HepG2 (cell line): ENCODE data around the gene FRK. TPM values are rescaled to one million over a fixed set of nuclear protein-coding genes. Genes with fewer than 3 reads are reported as not detected.

Source experiments
- ATAC-seq: fragments of 200-7000 bp; cut with Tn5 transposase; 3 replicates; pipeline ENCODE4 v1.9.1; 2020; ENCODE audit warnings: mild to moderate bottlenecking, moderate library complexity
- BruUV-seq: library from RNA; stranded (reverse); fragments of 400-500 nt; replicated peaks from 2 replicates; lab custom pipeline; 2021; lab: Mats Ljungman, UMichigan
- CTCF ChIA-PET: fragments of 300-600 bp; formaldehyde crosslinking; extraction: SDS; loops from one replicate; lab custom pipeline; 2021; ENCODE audit warnings: low total read pairs, inconsistent platforms, low intra/inter-chr PET ratio; lab: Yijun Ruan, JAX
- POLR2A ChIA-PET: fragments of 350-600 bp; sonication (Branson Sonifier 250); formaldehyde crosslinking; loops from one replicate; lab custom pipeline; 2020; ENCODE audit warnings: antibody characterized with exemption, inconsistent platforms; lab: Yijun Ruan, JAX
- DNase-seq: peaks from one replicate; pipeline ENCODE4 v3.0.0-alpha.2; 2015; ENCODE audit warnings: low spot score
- FAIRE-seq: peaks from 3 replicates; lab custom pipeline; 2011; peaks lifted over from hg19 to GRCh38; lab: Jason Lieb, UNC
- H2AFZ ChIP-seq: one replicate; pipeline ENCODE4 v1.6.1; 2011; ENCODE audit warnings: low read length, inconsistent platforms
- H3K27ac ChIP-seq: fragments of 300-600 bp; 3 replicates; pipeline ENCODE4 v1.8.0; 2011; ENCODE audit warnings: mixed run types, mild to moderate bottlenecking, mixed read lengths, low read length, inconsistent platforms; ENCODE audit not compliant: insufficient read depth; ENCODE audit errors: extremely low read length
- H3K27me3 ChIP-seq, 2 experiments: fragments of 200-600 bp in 1 of 2; 2 replicates in 1 of 2; 3 replicates in 1 of 2; pipeline versions ENCODE4 v1.6.0 to v1.8.0; 2011; ENCODE audit warnings: low read length in 2 of 2, mild to moderate bottlenecking in 2 of 2, moderate library complexity in 2 of 2, inconsistent platforms in 1 of 2; ENCODE audit not compliant: insufficient read depth in 2 of 2, control insufficient read depth in 1 of 2
- H3K36me3 ChIP-seq, 2 experiments: fragments of 200-600 bp in 1 of 2; replicated peaks in 1 of 2; 2 replicates in 1 of 2; 3 replicates in 1 of 2; pipeline versions ENCODE4 v1.5.1 to v1.8.0; 2011; ENCODE audit warnings: low read length in 2 of 2, inconsistent platforms in 1 of 2; ENCODE audit not compliant: insufficient read depth in 2 of 2, control insufficient read depth in 1 of 2
- H3K4me1 ChIP-seq: 2 replicates; pipeline ENCODE4 v1.5.1; 2012; ENCODE audit warnings: low read length, inconsistent platforms; ENCODE audit not compliant: insufficient read depth
- H3K4me2 ChIP-seq: 2 replicates; pipeline ENCODE4 v1.6.0; 2011; ENCODE audit warnings: low read depth, low read length, inconsistent platforms
- H3K4me3 ChIP-seq, 3 experiments: fragments of 200-600 bp in 1 of 3; sonication (generic), shearing (Covaris generic) in 1 of 3; replicated peaks in 1 of 3; 2 replicates each; pipeline ENCODE4 v1.5.1; 2011 to 2016; ENCODE audit warnings: low read length in 3 of 3, inconsistent platforms in 2 of 3, low read depth in 2 of 3, mild to moderate bottlenecking in 2 of 3, control low read depth in 1 of 3, mixed read lengths in 1 of 3; ENCODE audit not compliant: insufficient read depth in 1 of 3
- H3K79me2 ChIP-seq: one replicate; pipeline ENCODE4 v1.6.1; 2011; ENCODE audit warnings: low read length, inconsistent platforms; ENCODE audit not compliant: insufficient read depth
- H3K9ac ChIP-seq: 2 replicates; pipeline ENCODE4 v1.6.0; 2011; ENCODE audit warnings: mild to moderate bottlenecking, low read depth, low read length, inconsistent platforms; ENCODE audit not compliant: insufficient read depth
- H3K9me3 ChIP-seq: 2 replicates; pipeline ENCODE4 v1.5.1; 2012; ENCODE audit warnings: mild to moderate bottlenecking, low read length
- H4K20me1 ChIP-seq: 2 replicates; pipeline ENCODE4 v1.6.0; 2011; ENCODE audit warnings: inconsistent platforms, mild to moderate bottlenecking, low read length, moderate library complexity; ENCODE audit not compliant: insufficient read depth
- AGO2 ChIP-seq: fragments of 200-400 bp; formaldehyde crosslinking; optimal IDR thresholded peaks from 2 replicates; pipeline ENCODE3; 2017; ENCODE audit warnings: mild to moderate bottlenecking, low read depth, low read length, moderate library complexity
- FOXA1 ChIP-seq, 2 experiments: fragments of 450-650 bp in 1 of 2; sonication (generic) in 1 of 2; formaldehyde crosslinking in 1 of 2; IDR thresholded peaks; 2 replicates each; pipeline versions ENCODE4 v1.4.0 to v1.6.1; 2016 to 2020; ENCODE audit warnings: missing genetic modification reagents in 1 of 2
- HHEX ChIP-seq: IDR thresholded peaks from 2 replicates; pipeline ENCODE4 v1.6.1; 2016; ENCODE audit warnings: control low read depth
- NFATC3 ChIP-seq: sonication (generic); formaldehyde crosslinking; IDR thresholded peaks from 2 replicates; pipeline ENCODE4 v1.5.1; 2020; ENCODE audit warnings: mild to moderate bottlenecking, missing genetic modification reagents
- SRF ChIP-seq: IDR thresholded peaks from 2 replicates; pipeline ENCODE4 v1.6.1; 2011; ENCODE audit warnings: mild to moderate bottlenecking, low read depth, low read length, moderate library complexity
- TMF1 ChIP-seq: sonication (generic); formaldehyde crosslinking; IDR thresholded peaks from 2 replicates; pipeline ENCODE4 v1.8.1; 2022; ENCODE audit warnings: low read depth, missing genetic modification reagents
- ZFP82 ChIP-seq: sonication (generic); formaldehyde crosslinking; IDR thresholded peaks from 2 replicates; pipeline ENCODE4 v1.5.1; 2020; ENCODE audit warnings: mild to moderate bottlenecking, missing genetic modification reagents, borderline replicate concordance
- ZNF354B ChIP-seq: sonication (generic); formaldehyde crosslinking; IDR thresholded peaks from 2 replicates; pipeline ENCODE4 v1.8.0; 2022; ENCODE audit warnings: mild to moderate bottlenecking, missing genetic modification reagents
- ZSCAN22 ChIP-seq: sonication (generic); formaldehyde crosslinking; IDR thresholded peaks from 2 replicates; pipeline ENCODE4 v1.4.0; 2020; ENCODE audit warnings: mild to moderate bottlenecking, missing genetic modification reagents
- whole genome bisulfite sequencing: methylation state at CpG from one replicate; pipeline ENCODE4 v1.1.6; 2017; ENCODE audit warnings: low lambda C conversion rate; 5-methylcytosine and 5-hydroxymethylcytosine counted together
- in situ Hi-C: cut with HindIII; loops from 2 replicates; pipeline ENCODE4 v1.10.0; 2017; ENCODE audit warnings: low pct_unique_long_range_greater_than_20kb; ENCODE audit not compliant: extremely low pct_ligation_motif_present
- intact Hi-C: fragments of 100-400 bp; cut with micrococcal nuclease; formaldehyde crosslinking; loops from one replicate; pipeline ENCODE4 v1.10.0; 2022; ENCODE audit not compliant: unreplicated experiment
- polyA plus RNA-seq, 8 experiments: library from polyadenylated mRNA; depleted of rRNA in 3 of 8; stranded (reverse) in 7 of 8; unstranded in 1 of 8; fragments of >200 nt; fragmentation: Illumina TruSeq in 4 of 8; extraction: Trizol in 4 of 8; gene quantifications; 2 replicates each; pipeline versions ENCODE4 v1.2.1 to v1.2.3, GENCODE V29; 2011 to 2016; ENCODE audit warnings: low read depth in 4 of 8, missing spikeins in 1 of 8, mixed read lengths in 1 of 8; ENCODE audit not compliant: insufficient read depth in 1 of 8
- total RNA-seq, 5 experiments: library from RNA; depleted of rRNA; stranded (reverse); fragments of >200 nt; fragmentation: Illumina TruSeq; extraction: Trizol; gene quantifications; 2 replicates each; pipeline ENCODE4 v1.2.3, GENCODE V29; 2016; ENCODE audit warnings: low read depth in 1 of 5
- TF ChIP-seq, protein P1 (sequence below): sonication (generic); formaldehyde crosslinking; IDR thresholded peaks from 2 replicates; pipeline ENCODE4 v1.4.0; 2020; ENCODE audit warnings: missing genetic modification reagents, mild to moderate bottlenecking, borderline replicate concordance

Gene FRK
- total and polyA plus RNA-seq, 2 of the 13 experiments (the other 11 are each of a cell fraction or from before 2014, with no cell fraction given), result 1.3 to 2.9 TPM

- Histone ChIP-seq H3K27me3 (no peaks in the 10 kb centered on the region), H3K9ac (no peak overlapping the region), H3K4me3 (no peak overlapping the region), H3K4me1 (peaks cover 19% of the 10 kb centered on the region), H3K79me2 (no peaks in the 10 kb centered on the region), H3K4me2 (no peak overlapping the region), H3K9me3 (no peaks in the 10 kb centered on the region), H2AFZ (no peak overlapping the region), H3K27ac (no peak overlapping the region), H3K36me3 (no peaks in the 10 kb centered on the region), H4K20me1 (no peaks in the 10 kb centered on the region)
- in situ Hi-C loops, result no loop called here
- intact Hi-C loops, result no loop called here
- ChIA-PET POLR2A (interaction anchor here (1.3 kb wide), 1 partner anchor 34 kb away, joined by 3 read pairs; the partner anchor contains the start of gene NT5DC1), CTCF (no interaction called here)
- WGBS, result 23% methylated on average over 2 of the region's 2 CpGs
- DNase-seq (no peak), FAIRE-seq (no peak), ATAC-seq (no peak)
- BruUV-seq, result no TSS peak
- peak; percentile 43; the same call in 1 of the 2 replicates for TF ChIP-seq SRF
- no peak for TF ChIP-seq ZFP82
These were observed 6.1 kb upstream of the FRK start for GRCh38 chr6:116066789-116067188.

- POLR2A ChIA-PET, result no interaction called here
- Histone ChIP-seq H3K4me2 (no peak overlapping the region), H3K4me3 (no peak overlapping the region), H3K27ac (no peak overlapping the region), H3K9me3 (no peaks in the 10 kb centered on the region), H3K4me1 (peaks cover 11% of the 10 kb centered on the region), H3K9ac (no peak overlapping the region), H3K27me3 (no peaks in the 10 kb centered on the region; a peak in 1 of 5 replicates), H3K36me3 (no peaks in the 10 kb centered on the region), H2AFZ (peak overlapping the region; percentile 31), H3K79me2 (peaks cover 6% of the 10 kb centered on the region), H4K20me1 (no peaks in the 10 kb centered on the region)
- DNase-seq (no peak), ATAC-seq (no peak), FAIRE-seq (no peak)
- BruUV-seq, result no TSS peak
- TF ChIP-seq TMF1 (no peak), NFATC3 (CRISPR knock-in tag) (no peak), ZSCAN22 (CRISPR knock-in tag) (no peak), FOXA1 (IDR thresholded peaks at IDR 0.05) (no peak), FOXA1 (CRISPR knock-in tag; IDR thresholded peaks at IDR 0.05) (no peak), ZNF354B (CRISPR knock-in tag) (no peak), AGO2 (no peak), HHEX (CRISPR knock-in tag) (no peak)
- TF ChIP-seq, protein P1, sequence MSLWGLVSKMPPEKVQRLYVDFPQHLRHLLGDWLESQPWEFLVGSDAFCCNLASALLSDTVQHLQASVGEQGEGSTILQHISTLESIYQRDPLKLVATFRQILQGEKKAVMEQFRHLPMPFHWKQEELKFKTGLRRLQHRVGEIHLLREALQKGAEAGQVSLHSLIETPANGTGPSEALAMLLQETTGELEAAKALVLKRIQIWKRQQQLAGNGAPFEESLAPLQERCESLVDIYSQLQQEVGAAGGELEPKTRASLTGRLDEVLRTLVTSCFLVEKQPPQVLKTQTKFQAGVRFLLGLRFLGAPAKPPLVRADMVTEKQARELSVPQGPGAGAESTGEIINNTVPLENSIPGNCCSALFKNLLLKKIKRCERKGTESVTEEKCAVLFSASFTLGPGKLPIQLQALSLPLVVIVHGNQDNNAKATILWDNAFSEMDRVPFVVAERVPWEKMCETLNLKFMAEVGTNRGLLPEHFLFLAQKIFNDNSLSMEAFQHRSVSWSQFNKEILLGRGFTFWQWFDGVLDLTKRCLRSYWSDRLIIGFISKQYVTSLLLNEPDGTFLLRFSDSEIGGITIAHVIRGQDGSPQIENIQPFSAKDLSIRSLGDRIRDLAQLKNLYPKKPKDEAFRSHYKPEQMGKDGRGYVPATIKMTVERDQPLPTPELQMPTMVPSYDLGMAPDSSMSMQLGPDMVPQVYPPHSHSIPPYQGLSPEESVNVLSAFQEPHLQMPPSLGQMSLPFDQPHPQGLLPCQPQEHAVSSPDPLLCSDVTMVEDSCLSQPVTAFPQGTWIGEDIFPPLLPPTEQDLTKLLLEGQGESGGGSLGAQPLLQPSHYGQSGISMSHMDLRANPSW (CRISPR knock-in tag), result no peak
- in situ Hi-C loops, result no loop called here
- CTCF ChIA-PET, result no interaction called here
- intact Hi-C loops, result no loop called here
These were observed 4.0 kb upstream of the FRK start for GRCh38 chr6:116064666-116065065.
